ENCODE results near the gene MAU2.
"Not testable (repeated sequence)": the region's sequence is repeated elsewhere in the genome, so short reads cannot be mapped to it uniquely, and the experiment has no call there.

MAU2 gene

GRCh38 chr19:19349365-19349764 is 28.7 kb downstream of the MAU2 start:
- no peak for DNase-seq

- DNase-seq, result not testable (repeated sequence)
Measured at GRCh38 chr19:19350756-19351155, 30.1 kb downstream of the MAU2 start.

GRCh38 chr19:19352823-19353222 is 32.2 kb downstream of the MAU2 start:
- DNase-seq, result no peak

- DNase-seq, result no peak
Measured at GRCh38 chr19:19354007-19354406, 33.4 kb downstream of the MAU2 start.

- DNase-seq, result no peak
Measured at GRCh38 chr19:19354932-19355331, 34.3 kb downstream of the MAU2 start.

GRCh38 chr19:19355606-19356139 is 35.0 kb downstream of the MAU2 start:
- DNase-seq, result no peak

GRCh38 chr19:19356500-19356899 is 35.9 kb downstream of the MAU2 start:
- no peak for DNase-seq

- DNase-seq, result no peak
Measured at GRCh38 chr19:19356901-19357566, 36.4 kb downstream of the MAU2 start.

- peak; percentile 53 for DNase-seq
Measured at GRCh38 chr19:19361075-19361594, 40.5 kb downstream of the MAU2 start.

GRCh38 chr19:19362075-19362474 is 41.4 kb downstream of the MAU2 start:
- no peak for DNase-seq

- DNase-seq, result no peak
Measured at GRCh38 chr19:19366434-19367396, 46.1 kb downstream of the MAU2 start.

GRCh38 chr19:19368087-19368486 is 47.5 kb downstream of the MAU2 start:
- DNase-seq, result no peak

- DNase-seq, result no peak
Measured at GRCh38 chr19:19371059-19371458, 50.4 kb downstream of the MAU2 start.

GRCh38 chr19:19372656-19373416 is 52.2 kb downstream of the MAU2 start:
- no peak for DNase-seq

- DNase-seq, result no peak
Measured at GRCh38 chr19:19379527-19379926, 58.9 kb downstream of the MAU2 start.

GRCh38 chr19:19380316-19380715 is 59.7 kb downstream of the MAU2 start:
- not testable (repeated sequence) for DNase-seq

GRCh38 chr19:19381007-19381926 is 60.6 kb downstream of the MAU2 start:
- no peak for DNase-seq

- no peak for DNase-seq
Measured at GRCh38 chr19:19382118-19382517, 61.5 kb downstream of the MAU2 start.

GRCh38 chr19:19384486-19384885 is 63.9 kb downstream of the MAU2 start:
- DNase-seq, result no peak

- DNase-seq, result peak; percentile 95
Measured at GRCh38 chr19:19385131-19385895, 64.7 kb downstream of the MAU2 start.

All from NCI-H2081 treated with DMSO at 0.1 percent for 48 hours (cell line).